A549 (cell line): Measurements from ENCODE around the gene TGIF1.

Experiments used
- CTCF ChIP-seq: fragments of >200 bp; sonication (Bioruptor Twin); formaldehyde crosslinking; IDR thresholded peaks from 3 replicates; pipeline ENCODE4 v1.5.1; 2016
- FOXS1 ChIP-seq: fragments of 250-450 bp; sonication (Bioruptor Pico); IDR thresholded peaks from 2 replicates; pipeline ENCODE4 v1.5.0; 2020; ENCODE audit warnings: mild to moderate bottlenecking, moderate library complexity
- RAD21 ChIP-seq, 2 experiments: fragments of >200 bp in 1 of 2; sonication (Bioruptor Twin) in 1 of 2; formaldehyde crosslinking in 1 of 2; IDR thresholded peaks in 1 of 2; conservative IDR thresholded peaks in 1 of 2; 2 replicates in 1 of 2; 3 replicates in 1 of 2; pipeline ENCODE4 v1.6.1; 2012 to 2018; ENCODE audit warnings: inconsistent platforms in 1 of 2
- RCOR1 ChIP-seq: fragments of 150-350 bp; IDR thresholded peaks from 2 replicates; pipeline ENCODE4 v1.6.1; 2014; ENCODE audit warnings: antibody characterized with exemption, low read length, low read depth
- SMC3 ChIP-seq: fragments of >200 bp; sonication (Bioruptor Twin); formaldehyde crosslinking; IDR thresholded peaks from 3 replicates; pipeline ENCODE4 v1.6.1; 2018; ENCODE audit warnings: inconsistent platforms
- USF2 ChIP-seq: fragments of 450-650 bp; IDR thresholded peaks from 2 replicates; pipeline ENCODE4 v1.6.1; 2014; ENCODE audit warnings: antibody characterized with exemption

- TF ChIP-seq CTCF (no peak), RAD21 (conservative IDR thresholded peaks at IDR 0.05 in 1 of 2, IDR thresholded peaks at IDR 0.05 in 1 of 2) (no peak), RCOR1 (no peak), SMC3 (no peak), FOXS1 (CRISPR knock-in tag) (no peak), USF2 (no peak)
These were observed 43.7 kb downstream of the TGIF1 start for GRCh38 chr18:3493501-3494244.
